ENCODE data around the gene DNLZ. TPM values are rescaled to one million over a fixed set of nuclear protein-coding genes. Genes with fewer than 3 reads are reported as not detected.
A peak's percentile ranks its signal among the peaks of the same experiment; 100 is the strongest.

DNLZ gene
- total and polyA plus RNA-seq, 12 donors = 23.3 to 49.2 (median 32.5) TPM

DNA sequence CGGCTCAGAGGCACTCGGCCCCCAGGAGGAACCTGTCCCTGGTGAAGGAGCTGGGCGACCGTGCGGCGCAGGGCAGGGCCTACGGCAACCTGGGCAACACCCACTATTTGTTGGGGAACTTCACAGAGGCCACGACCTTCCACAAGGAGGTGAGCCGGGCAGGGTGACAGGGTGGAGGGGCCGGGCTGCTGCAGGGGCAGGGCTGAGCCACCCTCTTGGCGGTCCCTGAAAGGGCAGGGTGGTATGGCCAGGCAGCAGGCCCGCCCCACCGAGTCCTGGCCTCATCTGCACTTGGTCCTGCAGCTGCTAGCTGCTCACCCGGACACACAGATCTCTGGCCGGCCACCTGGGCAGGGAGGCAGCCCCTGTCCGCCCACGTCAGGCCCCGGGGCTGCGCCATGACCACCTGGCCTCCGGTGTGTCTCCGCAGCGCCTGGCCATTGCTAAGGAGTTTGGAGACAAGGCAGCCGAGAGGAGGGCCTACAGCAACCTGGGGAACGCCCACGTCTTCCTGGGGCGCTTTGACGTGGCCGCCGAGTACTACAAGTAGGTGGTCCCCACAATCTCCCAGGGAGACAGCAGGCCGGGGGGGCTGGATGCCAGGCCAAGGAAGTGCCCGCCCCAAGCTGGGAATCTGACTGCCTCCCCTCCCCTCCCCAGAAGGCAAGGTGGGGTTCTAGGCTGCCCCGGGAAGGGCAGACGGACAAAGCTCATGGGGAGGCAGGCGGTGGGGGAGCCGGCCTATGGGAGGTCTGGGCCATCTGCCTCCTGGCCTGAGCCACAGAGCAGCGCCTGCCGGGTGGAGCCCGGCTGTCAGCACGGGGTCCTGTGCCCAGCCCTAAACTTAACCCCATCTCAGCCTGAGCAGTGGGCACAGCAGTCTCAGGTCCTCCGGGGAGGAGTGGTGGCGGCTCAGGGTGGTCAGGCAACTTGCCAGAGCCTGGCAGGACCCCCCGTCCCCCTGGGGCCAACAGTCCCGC, 25.8 kb downstream of the DNLZ start:
- WGBS, 2 donors = 86 to 87% methylated on average over 40 to 43 of the region's 43 CpGs
- intact Hi-C loops (cut with DNase I) = loop anchor here in 2 of 10 donors (2.0 to 5.0 kb wide), 2 partner anchors 63 to 65 kb away; partner anchors contain the start of gene SNAPC4 (in 2 of the 2)
- peaks cover 0 to 40% (median 6%) of the 10 kb centered on the region in 9 donors for H3K36me3 ChIP-seq

GRCh38 chr9:136336881-136337280, 26.7 kb downstream of the DNLZ start:
- no peak overlapping the region for H3K4me3 ChIP-seq
- TF ChIP-seq, protein P1, sequence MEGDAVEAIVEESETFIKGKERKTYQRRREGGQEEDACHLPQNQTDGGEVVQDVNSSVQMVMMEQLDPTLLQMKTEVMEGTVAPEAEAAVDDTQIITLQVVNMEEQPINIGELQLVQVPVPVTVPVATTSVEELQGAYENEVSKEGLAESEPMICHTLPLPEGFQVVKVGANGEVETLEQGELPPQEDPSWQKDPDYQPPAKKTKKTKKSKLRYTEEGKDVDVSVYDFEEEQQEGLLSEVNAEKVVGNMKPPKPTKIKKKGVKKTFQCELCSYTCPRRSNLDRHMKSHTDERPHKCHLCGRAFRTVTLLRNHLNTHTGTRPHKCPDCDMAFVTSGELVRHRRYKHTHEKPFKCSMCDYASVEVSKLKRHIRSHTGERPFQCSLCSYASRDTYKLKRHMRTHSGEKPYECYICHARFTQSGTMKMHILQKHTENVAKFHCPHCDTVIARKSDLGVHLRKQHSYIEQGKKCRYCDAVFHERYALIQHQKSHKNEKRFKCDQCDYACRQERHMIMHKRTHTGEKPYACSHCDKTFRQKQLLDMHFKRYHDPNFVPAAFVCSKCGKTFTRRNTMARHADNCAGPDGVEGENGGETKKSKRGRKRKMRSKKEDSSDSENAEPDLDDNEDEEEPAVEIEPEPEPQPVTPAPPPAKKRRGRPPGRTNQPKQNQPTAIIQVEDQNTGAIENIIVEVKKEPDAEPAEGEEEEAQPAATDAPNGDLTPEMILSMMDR (IDR thresholded peaks at IDR 0.05) = no peak

More for the DNA sequence above, 25.8 kb downstream of the DNLZ start:
- TF ChIP-seq, protein P1 (IDR thresholded peaks at IDR 0.05) = no peak
- H3K9me3 ChIP-seq = no peaks in the 10 kb centered on the region
- H3K4me3 ChIP-seq = no peak overlapping the region
- ATAC-seq (no peak), DNase-seq (no peak)
- H3K4me1 ChIP-seq = peaks cover 4 to 31% (median 20%) of the 10 kb centered on the region in 9 donors
- H3K27me3 ChIP-seq = no peaks in the 10 kb centered on the region
- H3K27ac ChIP-seq = no peak overlapping the region

DNA sequence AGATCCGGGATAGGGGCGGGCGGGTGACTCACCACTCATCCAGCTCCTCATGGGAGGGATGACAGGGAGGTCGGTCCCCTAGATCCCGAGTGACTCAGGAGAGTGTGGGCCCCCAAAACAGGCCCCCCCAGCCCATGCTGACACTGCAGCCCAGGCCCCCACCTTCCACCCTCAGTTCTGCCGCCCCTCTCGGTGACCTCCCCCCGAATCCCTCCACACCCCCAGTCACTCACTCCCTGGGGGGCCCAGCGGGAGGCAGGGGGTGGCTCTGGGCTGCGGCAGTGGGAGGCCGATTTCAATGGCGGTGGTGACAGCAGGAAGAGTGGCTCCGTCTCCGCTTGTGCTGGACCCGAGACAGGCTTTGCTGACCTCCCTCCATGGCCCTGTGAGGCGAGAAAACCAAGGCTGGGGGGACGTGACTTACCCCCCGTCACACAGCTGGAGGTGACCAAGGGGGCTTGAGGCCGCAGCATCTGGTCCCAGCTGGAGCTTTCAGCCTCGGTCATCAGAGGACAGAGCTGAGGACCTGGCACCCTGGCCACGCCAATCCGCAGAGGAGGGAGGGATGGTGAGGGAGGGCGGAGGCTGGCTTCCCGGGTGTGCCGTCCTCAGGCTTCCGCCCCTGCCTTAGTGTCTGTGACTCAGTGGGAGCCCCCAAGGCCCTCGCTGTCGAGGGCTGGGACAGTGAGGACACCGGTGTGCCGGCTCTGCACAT, 27.2 kb downstream of the DNLZ start:
- intact Hi-C loops (cut with DNase I) = loop anchor here in 1 of 10 donors (5.0 kb wide), 1 partner anchor 66 kb away; the partner anchor contains the start of gene SNAPC4
- peaks cover 0 to 17% (median 7%) of the 10 kb centered on the region in 9 donors for H3K4me1 ChIP-seq
- peak in 2 of 8 donors; percentile 30 to 38 for ATAC-seq

More at GRCh38 chr9:136336881-136337280, 26.7 kb downstream of the DNLZ start:
- ATAC-seq = no peak
- H3K9me3 ChIP-seq = no peaks in the 10 kb centered on the region
- H3K27ac ChIP-seq = peak overlapping the region in 1 of 10 donors; percentile 21
- peaks cover 0 to 23% (median 12%) of the 10 kb centered on the region in 9 donors for H3K4me1 ChIP-seq
- H3K36me3 ChIP-seq = peaks cover 0 to 44% (median 6%) of the 10 kb centered on the region in 9 donors
- no peaks in the 10 kb centered on the region for H3K27me3 ChIP-seq
- 92 to 93% methylated on average over 23 of the region's 23 CpGs for WGBS, 2 donors
- intact Hi-C loops (cut with DNase I) = loop anchor here in 1 of 10 donors (5.0 kb wide), 1 partner anchor 65 kb away; the partner anchor contains the start of gene SNAPC4
- no peak for DNase-seq

More for the DNA sequence above, 27.2 kb downstream of the DNLZ start:
- H3K4me3 ChIP-seq = no peak overlapping the region
- H3K27ac ChIP-seq = peak overlapping the region in 3 of 10 donors; percentile 21 to 31 (median 23)
- no peak for DNase-seq
- TF ChIP-seq, protein P1 (IDR thresholded peaks at IDR 0.05) = no peak
- H3K9me3 ChIP-seq = no peaks in the 10 kb centered on the region
- 79 to 80% methylated on average over 30 of the region's 30 CpGs for WGBS, 2 donors
- H3K27me3 ChIP-seq = no peaks in the 10 kb centered on the region
- peaks cover 0 to 48% (median 6%) of the 10 kb centered on the region in 9 donors for H3K36me3 ChIP-seq

Data from heart right ventricle (tissue), 16 donors.